T47D (cell line): ENCODE data around the gene GGCT.
A peak's percentile ranks its signal among the peaks of the same experiment; 100 is the strongest.
"Not testable (repeated sequence)": the region's sequence is repeated elsewhere in the genome, so short reads cannot be mapped to it uniquely, and the experiment has no call there.

Source experiments
- DNase-seq, 2 experiments: peaks; one replicate each; pipeline versions ENCODE4 v3.0.0 to v3.0.0-alpha.2; 2011 to 2012; ENCODE audit warnings: low read depth in 1 of 2, low spot score in 1 of 2
- JUND ChIP-seq: IDR thresholded peaks from 2 replicates; pipeline ENCODE4 v1.6.1; 2012; ENCODE audit warnings: low read depth
- in situ Hi-C: cut with HindIII; loops from 2 replicates; pipeline ENCODE4 v1.10.0; 2016; ENCODE audit warnings: low sequenced_read_pairs, low pct_unique_long_range_greater_than_20kb

Gene GGCT

GRCh38 chr7:30511494-30511893 is 6.9 kb upstream of the GGCT start:
- in situ Hi-C loops: no loop called here
- TF ChIP-seq JUND: no peak
- no peak for DNase-seq

- TF ChIP-seq JUND: no peak
- DNase-seq: peak in 1 of 2 experiments; percentile 74
- in situ Hi-C loops: no loop called here
Measured at GRCh38 chr7:30510124-30511075, 5.8 kb upstream of the GGCT start.

- DNase-seq: peak in 1 of 2 experiments; percentile 53
- in situ Hi-C loops: not testable (repeated sequence)
Measured at GRCh38 chr7:30509171-30509857, 4.7 kb upstream of the GGCT start.

- DNase-seq, in situ Hi-C loops: not testable (repeated sequence)
Measured at GRCh38 chr7:30507346-30507900, 2.8 kb upstream of the GGCT start.

- no peak for DNase-seq
- in situ Hi-C loops: no loop called here
- no peak for TF ChIP-seq JUND
Measured at GRCh38 chr7:30505174-30505697, 607 bp upstream of the GGCT start.

GRCh38 chr7:30503274-30504212 is 1.1 kb downstream of the GGCT start:
- no peak for TF ChIP-seq JUND
- in situ Hi-C loops: no loop called here
- no peak for DNase-seq

- DNase-seq: peak in 1 of 2 experiments; percentile 51
- in situ Hi-C loops: no loop called here
- TF ChIP-seq JUND: no peak
Measured at GRCh38 chr7:30502470-30503251, 2.0 kb downstream of the GGCT start.

- TF ChIP-seq JUND: no peak
- in situ Hi-C loops: no loop called here
- no peak for DNase-seq
Measured at GRCh38 chr7:30501264-30501663, 3.4 kb downstream of the GGCT start.

- no peak for TF ChIP-seq JUND
- in situ Hi-C loops: no loop called here
- DNase-seq: no peak
Measured at GRCh38 chr7:30493228-30493627, 11.4 kb downstream of the GGCT start.

GRCh38 chr7:30491417-30491816 is 13.2 kb downstream of the GGCT start:
- no peak for DNase-seq
- in situ Hi-C loops: no loop called here
- no peak for TF ChIP-seq JUND

- no peak for TF ChIP-seq JUND
- in situ Hi-C loops: no loop called here
- no peak for DNase-seq
Measured at GRCh38 chr7:30487371-30487770, 17.3 kb downstream of the GGCT start.

- in situ Hi-C loops: no loop called here
- DNase-seq: no peak
- TF ChIP-seq JUND: no peak
Measured at GRCh38 chr7:30485667-30486066, 19.0 kb downstream of the GGCT start.

GRCh38 chr7:30481416-30481815 is 23.2 kb downstream of the GGCT start:
- in situ Hi-C loops, DNase-seq: not testable (repeated sequence)
